ENCODE measurements around the gene DTNB.
A peak's percentile ranks its signal among the peaks of the same experiment; 100 is the strongest.

The DTNB gene

GRCh38 chr2:25387876-25388449, 285.4 kb downstream of the DTNB start:
- no peak for DNase-seq (ENCODE audit: low read depth in 2 of 2)

- no peak for DNase-seq (ENCODE audit: low read depth in 2 of 2)
Measured at GRCh38 chr2:25386971-25387875, 286.2 kb downstream of the DTNB start.

- DNase-seq (ENCODE audit: low read depth in 2 of 2): no peak
Measured at GRCh38 chr2:25385910-25386309, 287.5 kb downstream of the DTNB start.

GRCh38 chr2:25383806-25384205, 289.6 kb downstream of the DTNB start:
- DNase-seq (ENCODE audit: low read depth in 2 of 2): no peak

- no peak for DNase-seq (ENCODE audit: low read depth in 2 of 2)
Measured at GRCh38 chr2:25381502-25381901, 291.9 kb downstream of the DTNB start.

- no peak for DNase-seq (ENCODE audit: low read depth in 2 of 2)
Measured at GRCh38 chr2:25380586-25381375, 292.6 kb downstream of the DTNB start.

GRCh38 chr2:25380023-25380422, 293.4 kb downstream of the DTNB start:
- no peak for DNase-seq (ENCODE audit: low read depth in 2 of 2)

GRCh38 chr2:25379535-25379934, 293.8 kb downstream of the DTNB start:
- DNase-seq (ENCODE audit: low read depth in 2 of 2): no peak

GRCh38 chr2:25378731-25379490, 294.5 kb downstream of the DTNB start:
- DNase-seq (ENCODE audit: low read depth in 2 of 2): no peak

GRCh38 chr2:25377822-25378421, 295.5 kb downstream of the DTNB start:
- DNase-seq (ENCODE audit: low read depth in 2 of 2): no peak

GRCh38 chr2:25376750-25377621, 296.4 kb downstream of the DTNB start:
- DNase-seq (ENCODE audit: low read depth in 2 of 2): peak; percentile 91 to 93

GRCh38 chr2:25375989-25376545, 297.3 kb downstream of the DTNB start:
- no peak for DNase-seq (ENCODE audit: low read depth in 2 of 2)

GRCh38 chr2:25375371-25375988, 297.9 kb downstream of the DTNB start:
- DNase-seq (ENCODE audit: low read depth in 2 of 2): no peak

- DNase-seq (ENCODE audit: low read depth in 2 of 2): no peak
Measured at GRCh38 chr2:25374827-25375226, 298.6 kb downstream of the DTNB start.

GRCh38 chr2:25374411-25374810, 299.0 kb downstream of the DTNB start:
- no peak for DNase-seq (ENCODE audit: low read depth in 2 of 2)

GRCh38 chr2:25373269-25373981, 300.0 kb downstream of the DTNB start:
- no peak for DNase-seq (ENCODE audit: low read depth in 2 of 2)

- DNase-seq (ENCODE audit: low read depth in 2 of 2): no peak
Measured at GRCh38 chr2:25372405-25373268, 300.7 kb downstream of the DTNB start.

Measured in activated CD8-positive, alpha-beta memory T cell treated with anti-CD3 and anti-CD28 coated beads for 4 hours (primary cell).